PC-9 (cell line): Measurements from ENCODE around the gene MAPKAPK2. TPM values are rescaled to one million over a fixed set of nuclear protein-coding genes. Genes with fewer than 3 reads are reported as not detected.

Experiments used
- BruUV-seq: library from RNA; stranded (reverse); fragments of 400-500 nt; replicated peaks from 2 replicates; lab custom pipeline; 2021; lab: Mats Ljungman, UMichigan
- CTCF ChIA-PET: fragments of 300-600 bp; sonication (Branson Sonifier 250); formaldehyde crosslinking; loops from one replicate; lab custom pipeline; 2022; ENCODE audit warnings: antibody characterized with exemption; lab: Charles Lee
- POLR2A ChIA-PET: fragments of 300-600 bp; sonication (Branson Sonifier 250); formaldehyde crosslinking; loops from one replicate; lab custom pipeline; 2022; ENCODE audit warnings: antibody characterized with exemption; ENCODE audit not compliant: unreplicated experiment; lab: Charles Lee
- DNase-seq, 2 experiments: peaks; one replicate each; pipeline versions ENCODE4 v3.0.0 to v3.0.0-alpha.2; 2015 to 2022; ENCODE audit warnings: mixed read lengths in 1 of 2
- H2AFZ ChIP-seq: fragments of 200-600 bp; sonication (generic); 2 replicates; pipeline ENCODE4 v1.8.1; 2017; ENCODE audit warnings: antibody characterized with exemption
- H3F3A ChIP-seq: fragments of 200-600 bp; sonication (generic); 2 replicates; pipeline ENCODE4 v1.8.1; 2017; ENCODE audit warnings: antibody characterized with exemption, mild to moderate bottlenecking, low read depth; ENCODE audit not compliant: insufficient read depth
- H3K27ac ChIP-seq: fragments of 200-600 bp; sonication (generic); 2 replicates; pipeline ENCODE4 v1.6.1; 2016; ENCODE audit warnings: mixed run types
- H3K27me3 ChIP-seq: fragments of 200-600 bp; sonication (generic); 2 replicates; pipeline ENCODE4 v1.6.1; 2016; ENCODE audit warnings: low read depth, mixed run types; ENCODE audit not compliant: insufficient read depth
- H3K36me3 ChIP-seq: fragments of 200-600 bp; sonication (generic); 2 replicates; pipeline ENCODE4 v1.6.1; 2016; ENCODE audit warnings: low read depth, mixed run types
- H3K4me1 ChIP-seq: fragments of 200-600 bp; sonication (generic); replicated peaks from 2 replicates; pipeline ENCODE4 v1.6.1; 2016; ENCODE audit warnings: mixed run types; ENCODE audit not compliant: insufficient read depth
- H3K4me2 ChIP-seq: fragments of 200-600 bp; sonication (generic); 2 replicates; pipeline ENCODE4 v1.6.1; 2017; ENCODE audit warnings: mixed run types
- H3K4me3 ChIP-seq: fragments of 200-600 bp; sonication (generic); 2 replicates; pipeline ENCODE4 v1.6.1; 2016; ENCODE audit warnings: mixed run types
- H3K79me2 ChIP-seq: fragments of 200-600 bp; sonication (generic); 2 replicates; pipeline ENCODE4 v1.6.1; 2017; ENCODE audit warnings: low read depth, mixed run types
- H3K9me2 ChIP-seq: fragments of 200-600 bp; sonication (generic); 2 replicates; pipeline ENCODE4 v1.8.1; 2017; ENCODE audit warnings: mild to moderate bottlenecking; ENCODE audit not compliant: insufficient read depth
- H3K9me3 ChIP-seq: fragments of 200-600 bp; sonication (generic); 2 replicates; pipeline ENCODE4 v1.8.1; 2016; ENCODE audit warnings: low read depth; ENCODE audit not compliant: insufficient read depth
- H4K20me1 ChIP-seq: fragments of 200-600 bp; sonication (generic); 2 replicates; pipeline ENCODE4 v1.8.1; 2017; ENCODE audit not compliant: insufficient read depth
- CTCF ChIP-seq: fragments of 200-600 bp; sonication (generic); conservative IDR thresholded peaks from 2 replicates; pipeline ENCODE4 v1.6.1; 2017; ENCODE audit warnings: mixed run types, antibody characterized with exemption, mild to moderate bottlenecking, moderate library complexity
- EZH2 ChIP-seq: fragments of 200-600 bp; sonication (generic); IDR thresholded peaks from 2 replicates; pipeline ENCODE4 v1.8.0; 2017; ENCODE audit warnings: antibody characterized with exemption, low read depth
- intact Hi-C: fragments of 100-400 bp; cut with micrococcal nuclease; formaldehyde crosslinking; loops from one replicate; pipeline ENCODE4 v1.10.0; 2022; ENCODE audit not compliant: unreplicated experiment
- total RNA-seq: library from RNA; stranded (reverse); gene quantifications from 2 replicates; pipeline ENCODE4 v1.2.3, GENCODE V29; 2021

MAPKAPK2 gene
- total RNA-seq, 1 experiment from 2014 or later = 62.6 TPM

GRCh38 chr1:206702260-206702659, 17.6 kb downstream of the MAPKAPK2 start:
- Histone ChIP-seq H3K4me2 (no peak overlapping the region), H3K4me1 (peaks cover 2% of the 10 kb centered on the region), H3K36me3 (no peaks in the 10 kb centered on the region), H4K20me1 (peaks cover 63% of the 10 kb centered on the region), H3K27ac (no peak overlapping the region), H3K27me3 (no peaks in the 10 kb centered on the region), H3K4me3 (no peak overlapping the region), H2AFZ (no peak overlapping the region), H3K9me3 (no peaks in the 10 kb centered on the region), H3F3A (no peaks in the 10 kb centered on the region), H3K79me2 (peaks cover 86% of the 10 kb centered on the region), H3K9me2 (no peaks in the 10 kb centered on the region)
- intact Hi-C loops = no loop called here
- no TSS peak for BruUV-seq
- no peak for DNase-seq
- CTCF ChIA-PET = no interaction called here
- POLR2A ChIA-PET = no interaction called here
- no peak for TF ChIP-seq CTCF
- TF ChIP-seq EZH2 = no peak

GRCh38 chr1:206702803-206703202, 18.1 kb downstream of the MAPKAPK2 start:
- Histone ChIP-seq H4K20me1 (peaks cover 67% of the 10 kb centered on the region), H3K27ac (no peak overlapping the region), H3K27me3 (no peaks in the 10 kb centered on the region), H3F3A (peaks cover under 1% of the 10 kb centered on the region; the same call in 1 of the 2 replicates), H3K36me3 (no peaks in the 10 kb centered on the region), H3K4me1 (peaks cover 7% of the 10 kb centered on the region), H3K4me3 (no peak overlapping the region), H3K79me2 (peaks cover 86% of the 10 kb centered on the region), H2AFZ (no peak overlapping the region), H3K9me2 (no peaks in the 10 kb centered on the region), H3K4me2 (no peak overlapping the region), H3K9me3 (no peaks in the 10 kb centered on the region)
- POLR2A ChIA-PET = no interaction called here
- no peak for DNase-seq
- BruUV-seq = no TSS peak
- no peak for TF ChIP-seq CTCF
- no peak for TF ChIP-seq EZH2
- CTCF ChIA-PET = no interaction called here
- intact Hi-C loops = no loop called here

GRCh38 chr1:206703661-206704060, 19.0 kb downstream of the MAPKAPK2 start:
- peaks cover 9% of the 10 kb centered on the region; the same call in 1 of the 2 replicates for H3F3A ChIP-seq
- CTCF ChIA-PET = no interaction called here
- H2AFZ ChIP-seq = no peak overlapping the region
- peaks cover 16% of the 10 kb centered on the region for H3K4me1 ChIP-seq
- no TSS peak for BruUV-seq
- POLR2A ChIA-PET = no interaction called here
- peaks cover 72% of the 10 kb centered on the region for H4K20me1 ChIP-seq
- H3K36me3 ChIP-seq = no peaks in the 10 kb centered on the region
- H3K4me2 ChIP-seq = no peak overlapping the region
- intact Hi-C loops = no loop called here
- no peaks in the 10 kb centered on the region for H3K9me3 ChIP-seq
- H3K9me2 ChIP-seq = no peaks in the 10 kb centered on the region
- DNase-seq = no peak
- peaks cover 86% of the 10 kb centered on the region for H3K79me2 ChIP-seq
- no peak for TF ChIP-seq EZH2
- no peak for TF ChIP-seq CTCF
- no peaks in the 10 kb centered on the region for H3K27me3 ChIP-seq
- no peak overlapping the region for H3K27ac ChIP-seq
- no peak overlapping the region for H3K4me3 ChIP-seq
